C4-2B (cell line): ENCODE data around the gene ANO10.

ENCODE experiments used
- ZFX ChIP-seq: fragments of 450-650 bp; IDR thresholded peaks from 2 replicates; pipeline ENCODE4 v1.6.1; 2017
- TF ChIP-seq, protein P1 (sequence below): fragments of 450-650 bp; conservative IDR thresholded peaks from 2 replicates; pipeline ENCODE4 v1.5.1; 2017; ENCODE audit warnings: mild to moderate bottlenecking

DNA sequence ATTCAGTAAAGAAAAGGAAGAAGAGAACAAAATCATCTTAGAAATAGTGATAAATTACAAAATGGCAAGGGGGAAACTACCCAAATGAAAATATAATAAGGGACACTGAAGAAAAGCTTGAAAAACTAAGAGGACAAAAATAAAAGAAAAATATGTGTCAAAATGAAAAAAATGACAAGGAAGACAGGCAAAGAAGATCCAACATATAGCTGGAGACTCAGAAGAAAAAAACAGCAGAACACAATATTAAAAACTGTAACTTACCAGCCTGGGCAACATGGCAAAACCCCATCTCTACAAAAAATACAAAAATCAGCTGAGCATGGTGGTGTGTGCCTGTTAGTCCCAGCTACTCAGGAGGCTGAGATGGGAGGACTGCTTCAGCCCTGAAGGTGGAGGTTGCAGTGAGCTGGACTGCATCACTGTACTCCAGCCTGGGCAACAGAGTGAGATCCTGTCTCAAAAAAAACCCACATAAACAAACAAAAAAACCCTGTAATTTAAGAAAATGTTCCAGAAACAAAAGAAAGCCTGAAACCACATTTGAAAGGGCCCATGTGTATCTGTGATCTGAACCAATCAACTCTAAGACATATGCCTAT, 93.2 kb downstream of the ANO10 start:
- TF ChIP-seq, protein P1, sequence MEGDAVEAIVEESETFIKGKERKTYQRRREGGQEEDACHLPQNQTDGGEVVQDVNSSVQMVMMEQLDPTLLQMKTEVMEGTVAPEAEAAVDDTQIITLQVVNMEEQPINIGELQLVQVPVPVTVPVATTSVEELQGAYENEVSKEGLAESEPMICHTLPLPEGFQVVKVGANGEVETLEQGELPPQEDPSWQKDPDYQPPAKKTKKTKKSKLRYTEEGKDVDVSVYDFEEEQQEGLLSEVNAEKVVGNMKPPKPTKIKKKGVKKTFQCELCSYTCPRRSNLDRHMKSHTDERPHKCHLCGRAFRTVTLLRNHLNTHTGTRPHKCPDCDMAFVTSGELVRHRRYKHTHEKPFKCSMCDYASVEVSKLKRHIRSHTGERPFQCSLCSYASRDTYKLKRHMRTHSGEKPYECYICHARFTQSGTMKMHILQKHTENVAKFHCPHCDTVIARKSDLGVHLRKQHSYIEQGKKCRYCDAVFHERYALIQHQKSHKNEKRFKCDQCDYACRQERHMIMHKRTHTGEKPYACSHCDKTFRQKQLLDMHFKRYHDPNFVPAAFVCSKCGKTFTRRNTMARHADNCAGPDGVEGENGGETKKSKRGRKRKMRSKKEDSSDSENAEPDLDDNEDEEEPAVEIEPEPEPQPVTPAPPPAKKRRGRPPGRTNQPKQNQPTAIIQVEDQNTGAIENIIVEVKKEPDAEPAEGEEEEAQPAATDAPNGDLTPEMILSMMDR, result no peak
- no peak for TF ChIP-seq ZFX
